IPS-NIHi7 (cell line): ENCODE measurements around the gene FOXI1.
A peak's percentile ranks its signal among the peaks of the same experiment; 100 is the strongest.
"Not testable (repeated sequence)": the region's sequence is repeated elsewhere in the genome, so short reads cannot be mapped to it uniquely, and the experiment has no call there.

Experiments
- DNase-seq: peaks from one replicate; pipeline ENCODE4 v3.0.0; 2012; ENCODE audit warnings: mixed read lengths; ENCODE audit errors: extremely low spot score

FOXI1 gene

DNA sequence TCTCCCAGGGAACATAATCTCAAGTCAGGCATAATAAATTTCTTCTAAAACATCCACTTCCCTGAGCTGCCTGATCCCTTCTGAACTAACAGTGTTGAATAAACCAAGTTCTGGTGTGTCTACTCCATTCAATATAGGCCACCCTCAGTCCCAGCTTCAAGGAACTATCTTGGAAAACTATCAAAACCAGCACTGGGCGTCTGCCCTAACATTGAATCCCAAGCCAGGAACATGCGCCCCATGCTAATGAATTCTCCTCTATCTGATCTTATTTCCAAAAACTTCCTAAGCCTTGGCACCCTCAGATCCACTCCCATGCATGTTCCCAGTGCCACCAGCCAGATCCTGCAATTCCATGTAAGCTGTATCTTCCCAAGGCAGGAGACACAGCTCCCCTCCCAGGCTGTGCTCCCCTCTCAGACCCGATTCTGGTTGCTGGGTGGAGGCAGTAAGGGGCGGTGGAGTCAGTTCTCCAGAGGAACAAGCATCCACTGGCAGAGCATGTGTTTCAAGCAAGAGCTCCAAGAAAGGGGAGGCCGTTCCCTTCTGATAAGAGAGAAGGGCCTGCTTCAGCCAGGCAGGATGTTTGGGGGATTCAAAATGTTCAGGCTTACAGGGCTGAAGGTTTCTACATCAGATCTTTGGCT lies 13.1 kb upstream of the FOXI1 start:
- DNase-seq = no peak

DNA sequence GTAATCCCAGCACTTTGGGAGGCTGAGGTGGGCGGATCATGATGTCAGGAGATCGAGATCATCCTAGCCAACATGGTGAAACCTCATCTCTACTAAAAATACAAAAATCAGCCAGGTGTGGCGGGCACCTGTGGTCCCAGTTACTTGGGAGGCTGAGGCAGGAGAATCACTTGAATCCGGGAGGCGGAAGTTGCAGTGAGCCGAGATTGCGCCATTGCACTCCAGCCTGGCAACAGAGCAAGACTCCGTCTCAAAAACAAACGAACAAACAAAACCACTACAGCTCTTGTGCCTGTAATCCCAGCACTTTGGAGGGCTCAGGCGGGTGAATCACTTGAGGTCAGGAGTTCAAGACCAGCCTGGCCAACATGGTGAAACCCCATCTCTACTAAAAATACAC lies 11.4 kb upstream of the FOXI1 start:
- DNase-seq = not testable (repeated sequence)

DNA sequence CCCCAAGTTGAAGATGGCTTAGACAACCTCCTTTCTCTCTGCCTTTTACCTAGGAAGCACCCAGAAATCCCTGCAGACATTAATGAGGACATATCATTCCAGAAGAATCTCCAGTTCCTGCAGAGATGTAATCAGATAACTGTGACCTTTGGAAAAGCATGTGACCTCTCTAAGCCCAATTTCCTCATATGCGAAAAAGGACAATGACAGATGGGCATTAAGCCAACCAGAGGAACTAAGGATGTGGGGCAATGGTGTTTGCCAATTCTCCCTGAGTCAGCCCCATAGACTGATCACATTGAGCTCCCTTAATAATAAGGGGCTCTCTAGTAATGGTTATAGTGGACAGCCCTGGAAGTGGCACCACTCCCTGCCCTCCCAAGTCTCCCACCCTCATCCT lies 10.1 kb upstream of the FOXI1 start:
- no peak for DNase-seq

DNA sequence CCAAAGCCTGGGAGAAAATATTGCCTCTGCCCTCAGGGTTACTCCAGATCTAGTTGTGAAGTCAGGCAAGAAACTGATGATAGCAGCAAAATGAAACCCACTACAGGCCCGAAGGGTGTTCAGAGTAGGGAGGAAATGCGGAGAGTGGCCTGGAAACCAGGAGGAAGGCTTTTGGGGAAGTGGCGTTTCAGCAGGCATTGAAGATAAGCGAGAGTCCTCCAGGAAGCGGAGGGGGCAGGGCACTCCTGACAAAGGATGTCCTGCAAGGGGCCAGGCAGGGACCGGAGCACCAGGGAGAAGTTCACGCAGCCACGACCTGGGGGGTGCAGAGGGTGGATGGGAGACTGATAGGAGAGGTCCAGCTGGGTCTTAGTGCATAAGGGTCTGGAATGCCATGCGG lies 7.8 kb upstream of the FOXI1 start:
- DNase-seq = no peak

DNA sequence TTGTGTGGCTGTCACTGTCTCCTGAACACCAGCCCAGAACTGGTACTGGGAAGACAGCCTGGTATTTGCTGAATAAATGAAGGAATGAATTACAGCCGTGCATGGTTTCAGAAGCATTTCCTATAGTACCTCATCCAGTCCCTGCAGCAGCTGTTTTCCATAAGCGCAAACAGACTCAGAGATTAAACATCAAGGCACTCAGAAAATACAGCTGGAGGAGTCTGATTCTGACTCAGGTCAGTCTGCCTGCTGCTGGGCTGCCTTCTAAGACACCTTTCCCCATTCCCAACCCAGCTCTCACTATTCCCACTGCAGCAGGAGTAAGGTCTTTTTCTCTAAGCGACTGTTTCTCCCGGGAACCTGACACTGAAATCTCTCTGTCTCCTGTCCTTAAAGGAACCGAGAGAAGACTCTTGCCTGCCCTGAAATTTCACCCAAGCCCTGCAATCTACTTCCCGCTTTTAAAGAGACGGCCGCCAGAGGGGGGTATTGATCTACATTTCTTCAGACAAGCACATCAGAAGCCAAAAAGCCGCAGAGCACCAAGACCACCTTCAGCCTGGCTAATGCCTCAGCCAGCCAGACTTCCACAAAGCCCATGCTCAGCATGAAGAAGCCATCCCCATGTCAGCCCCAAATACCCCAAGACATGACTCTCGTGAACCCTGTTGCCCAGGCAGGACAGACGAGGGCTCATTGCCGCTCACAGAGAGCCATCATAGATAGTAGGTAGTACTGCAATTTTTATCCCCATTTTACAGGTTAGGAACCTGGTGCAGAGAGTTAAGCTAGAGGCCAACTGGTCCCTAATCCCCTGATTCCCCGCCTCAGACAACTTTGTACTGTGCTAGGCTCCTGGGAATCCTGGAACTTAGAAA lies 5.4 kb upstream of the FOXI1 start:
- peak; percentile 83 for DNase-seq

DNA sequence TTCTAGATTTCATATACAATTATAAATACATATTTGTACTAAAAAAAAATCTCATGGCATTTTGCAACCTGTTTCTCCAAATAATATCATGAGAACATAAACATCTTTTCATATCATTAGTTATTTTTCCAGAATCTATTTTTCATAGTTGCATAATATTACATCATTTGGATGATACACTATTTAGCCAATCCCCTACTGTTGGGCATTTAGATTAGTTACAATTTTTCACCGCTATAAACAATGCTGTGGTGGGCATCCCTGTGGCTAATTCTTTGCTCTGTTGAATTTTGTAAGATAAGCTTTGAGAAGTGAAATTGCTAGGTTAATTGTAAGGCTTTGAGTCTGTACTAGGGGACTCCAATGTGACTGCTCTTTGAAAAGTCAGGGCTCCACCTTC lies 2.2 kb upstream of the FOXI1 start:
- no peak for DNase-seq

DNA sequence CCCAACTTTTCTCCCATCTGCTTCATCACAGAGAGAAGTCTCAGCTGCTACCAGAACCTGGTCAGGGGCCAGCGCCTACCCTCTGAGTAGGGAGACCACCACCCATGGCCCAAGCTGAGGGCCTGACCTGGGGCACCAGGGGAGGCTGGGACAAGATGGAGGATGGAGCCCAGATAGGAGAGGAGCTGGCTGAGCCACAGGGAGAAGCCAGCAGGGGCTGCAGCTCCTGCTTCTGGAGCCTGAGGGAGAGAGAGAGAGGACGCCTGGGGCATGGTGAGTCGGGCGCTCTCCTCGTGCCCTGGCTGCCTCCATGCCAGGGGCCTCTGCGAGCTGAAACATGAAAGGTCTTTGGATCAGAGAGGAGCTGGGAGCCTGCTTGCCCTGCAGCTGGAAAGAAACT lies 1.4 kb upstream of the FOXI1 start:
- no peak for DNase-seq

DNA sequence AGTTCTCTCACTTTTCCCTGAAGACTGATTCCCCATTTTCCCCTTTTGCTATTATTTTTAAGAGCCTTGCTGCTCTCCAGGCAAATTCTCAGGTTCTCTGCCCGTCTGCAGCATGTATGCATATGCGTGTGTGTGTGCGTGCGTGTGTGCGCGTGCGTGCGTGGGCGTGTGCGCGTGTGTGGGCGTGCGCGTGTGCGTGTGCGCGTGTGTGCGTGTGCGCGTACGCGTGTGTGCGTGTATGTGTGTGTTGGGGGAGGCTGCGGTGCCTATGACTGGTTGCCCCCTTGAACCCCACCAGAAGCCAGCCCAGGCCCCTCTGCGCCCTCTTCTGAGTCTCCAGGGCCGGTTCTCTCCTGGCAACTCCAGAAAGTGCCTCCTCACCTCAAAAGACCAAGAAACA lies 987 bp upstream of the FOXI1 start:
- no peak for DNase-seq

DNA sequence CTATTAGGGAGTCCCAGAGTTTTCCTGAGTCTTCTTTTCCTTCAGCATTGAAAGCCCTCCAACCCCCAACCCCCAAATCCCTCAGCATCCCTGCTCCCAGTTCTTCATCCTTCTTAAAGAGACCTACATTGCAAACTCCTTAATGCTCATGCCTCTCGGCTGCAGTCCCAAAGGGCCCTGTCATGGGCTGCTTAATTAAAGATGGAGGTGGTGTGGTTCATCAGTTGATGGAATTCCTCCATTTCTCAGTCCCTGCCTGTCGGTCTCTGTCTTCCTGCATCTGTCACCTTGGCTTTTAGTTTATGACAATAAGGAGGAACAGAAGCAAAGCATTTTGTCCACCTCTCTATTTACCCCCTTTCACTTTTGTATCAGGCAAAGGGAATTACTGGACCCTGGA lies 2.0 kb downstream of the FOXI1 start:
- DNase-seq = no peak

DNA sequence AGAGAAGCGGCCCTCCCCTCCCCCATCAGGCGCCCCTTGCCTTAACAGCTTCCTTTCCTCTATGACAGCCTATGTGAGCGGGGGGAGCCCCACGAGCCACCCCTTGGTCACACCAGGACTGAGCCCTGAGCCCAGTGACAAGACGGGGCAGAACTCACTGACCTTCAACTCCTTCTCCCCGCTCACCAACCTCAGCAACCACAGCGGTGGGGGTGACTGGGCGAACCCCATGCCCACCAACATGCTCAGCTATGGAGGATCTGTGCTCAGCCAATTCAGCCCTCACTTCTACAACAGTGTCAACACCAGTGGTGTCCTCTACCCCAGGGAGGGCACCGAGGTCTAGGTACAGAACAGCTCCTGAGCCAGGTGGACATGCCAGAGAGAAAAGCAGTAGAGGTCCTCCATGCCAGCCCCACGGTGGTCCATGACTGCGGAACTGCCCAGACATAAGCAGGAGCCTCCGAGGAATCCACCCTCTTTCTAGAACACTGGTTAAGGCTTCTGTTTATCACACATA lies 2.6 kb downstream of the FOXI1 start:
- no peak for DNase-seq

DNA sequence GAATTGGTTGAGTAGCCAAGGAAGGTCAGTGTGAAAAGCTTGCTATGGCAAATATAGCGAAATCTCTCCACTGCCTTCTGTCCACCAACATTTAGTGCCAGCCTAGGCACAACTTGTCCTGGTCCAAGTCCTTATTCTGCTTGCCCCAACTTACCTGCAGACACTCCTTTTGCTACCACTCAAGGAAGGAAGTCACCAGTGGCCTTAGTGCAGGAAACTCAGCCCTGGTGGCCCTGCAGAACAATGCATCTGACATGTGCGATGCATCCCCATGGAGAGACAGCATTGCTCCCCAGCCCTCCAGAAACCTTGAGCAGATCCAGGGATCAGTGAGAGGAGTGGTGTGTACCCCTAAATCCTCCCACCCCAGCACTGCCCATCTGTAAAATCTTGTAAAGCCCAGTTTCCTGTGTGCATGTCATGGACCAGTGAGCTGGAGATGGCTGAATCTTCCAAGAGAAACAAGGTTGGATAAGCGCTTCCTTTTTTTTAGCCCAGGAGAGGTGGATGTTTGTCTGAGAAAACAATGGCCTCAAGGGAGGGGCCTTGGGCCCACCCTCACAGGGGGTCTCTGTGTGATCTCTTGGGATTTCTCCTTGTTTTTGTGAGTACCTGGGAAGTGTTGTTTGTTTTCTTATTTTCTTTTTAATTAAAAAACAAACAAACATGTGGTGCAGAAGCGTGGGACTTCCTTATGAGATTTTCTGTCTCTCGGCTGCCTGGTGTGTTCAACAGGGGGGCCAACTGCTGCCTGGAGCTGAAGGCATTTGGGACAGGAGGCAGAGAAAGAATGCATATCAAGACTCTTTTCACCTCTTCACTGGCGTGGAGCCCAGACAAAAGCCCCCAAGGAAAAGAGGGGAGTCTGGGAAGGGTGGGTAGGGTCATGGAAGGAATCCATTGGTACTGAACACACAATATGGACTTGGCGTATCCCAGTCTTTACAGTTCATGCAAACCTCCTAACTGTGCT lies 3.6 kb downstream of the FOXI1 start:
- DNase-seq = no peak

DNA sequence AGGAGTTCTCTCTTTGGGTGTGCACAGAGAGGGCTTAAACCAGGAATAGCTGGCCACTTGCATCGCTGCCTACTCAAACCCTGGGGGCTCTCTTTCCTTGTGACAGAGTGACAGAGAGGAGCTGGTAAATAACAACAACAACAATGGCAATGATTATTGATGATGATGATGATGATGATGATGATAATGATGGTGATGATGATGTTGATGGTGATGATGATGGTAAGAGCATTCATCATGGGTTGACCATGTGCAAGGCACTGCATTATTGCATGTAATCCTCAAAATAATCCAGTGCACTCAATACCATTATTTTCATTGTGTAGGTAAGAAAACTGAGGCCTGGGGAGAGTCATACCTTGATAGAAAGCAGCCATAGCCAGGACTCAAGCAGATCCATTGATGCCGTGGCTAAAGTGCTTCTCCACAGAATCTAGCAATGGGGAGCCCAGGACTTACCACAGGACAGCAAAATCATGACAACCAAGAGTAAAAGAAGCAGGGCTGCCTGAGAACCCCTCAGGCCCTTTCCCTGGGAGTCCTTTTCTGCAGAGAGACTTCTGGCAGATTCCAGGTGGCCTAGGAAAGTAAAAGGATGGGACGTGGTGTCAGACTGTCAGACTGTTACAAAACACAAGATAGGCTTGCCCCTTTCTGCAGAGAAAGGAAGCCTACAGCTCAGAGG lies 4.8 kb downstream of the FOXI1 start:
- no peak for DNase-seq

DNA sequence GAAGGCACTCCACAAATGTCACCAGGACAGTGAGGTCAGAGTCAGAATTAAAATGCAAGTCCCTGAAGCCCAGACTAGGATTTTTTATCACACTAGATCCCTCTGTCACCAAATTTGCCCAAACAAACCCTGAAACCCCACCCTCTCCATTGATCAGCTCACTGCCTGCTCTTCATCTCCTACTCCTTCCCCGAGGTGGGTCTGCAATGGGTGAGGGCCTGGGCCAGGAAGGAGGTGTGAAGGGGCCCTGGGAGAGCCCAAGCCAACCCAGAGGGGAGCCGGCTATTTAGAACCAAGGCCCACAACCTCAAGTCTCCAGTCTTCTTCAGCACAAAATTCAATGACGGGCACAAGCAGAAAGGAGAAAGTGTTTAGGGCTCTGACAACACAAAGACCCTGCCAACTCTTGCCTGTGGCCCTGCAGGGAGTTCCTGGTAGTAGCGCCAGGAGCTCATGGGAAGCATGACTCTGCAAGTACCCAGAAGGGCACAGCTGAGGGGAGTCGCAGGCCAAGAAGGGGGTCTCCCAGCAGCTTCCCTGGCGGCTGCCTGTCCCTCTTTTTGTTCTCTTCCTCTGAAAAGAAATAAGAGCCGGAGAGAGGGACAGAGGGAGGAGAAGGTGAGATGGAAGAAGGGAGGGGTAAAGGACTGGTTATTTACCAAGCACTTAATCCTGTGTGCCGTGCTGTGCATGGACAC lies 5.5 kb downstream of the FOXI1 start:
- no peak for DNase-seq

DNA sequence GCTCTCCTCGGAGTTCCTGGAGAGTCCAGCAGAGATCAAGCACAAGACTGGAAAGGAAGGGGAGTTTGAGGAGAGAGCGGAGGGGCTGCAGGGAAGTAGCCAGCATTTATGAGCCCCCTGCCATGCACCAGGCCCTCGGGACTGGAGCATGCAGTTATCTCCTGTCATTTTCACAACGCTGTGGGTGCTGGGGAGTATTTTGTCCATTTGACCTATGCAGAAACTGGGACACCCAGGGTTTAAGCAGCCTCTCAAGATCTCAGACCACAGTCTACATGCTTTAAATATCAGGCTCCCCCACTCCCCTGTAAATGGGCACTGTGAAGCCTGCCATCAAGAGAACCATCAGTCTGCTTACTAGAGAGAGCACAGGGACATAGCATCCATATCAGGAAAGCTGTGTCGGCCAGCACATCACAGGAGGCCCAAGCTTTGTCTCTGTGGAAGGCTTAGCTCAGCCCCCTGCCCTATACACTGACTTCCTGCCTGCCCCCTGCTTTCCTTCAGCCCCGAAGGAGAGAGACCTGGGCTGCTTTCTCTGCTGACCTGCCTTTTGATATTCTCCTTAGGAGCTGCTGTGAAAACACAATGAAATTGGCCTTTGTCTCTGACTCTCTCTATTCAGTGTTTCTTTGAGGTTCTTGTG lies 7.3 kb downstream of the FOXI1 start:
- peak; percentile 63 for DNase-seq

DNA sequence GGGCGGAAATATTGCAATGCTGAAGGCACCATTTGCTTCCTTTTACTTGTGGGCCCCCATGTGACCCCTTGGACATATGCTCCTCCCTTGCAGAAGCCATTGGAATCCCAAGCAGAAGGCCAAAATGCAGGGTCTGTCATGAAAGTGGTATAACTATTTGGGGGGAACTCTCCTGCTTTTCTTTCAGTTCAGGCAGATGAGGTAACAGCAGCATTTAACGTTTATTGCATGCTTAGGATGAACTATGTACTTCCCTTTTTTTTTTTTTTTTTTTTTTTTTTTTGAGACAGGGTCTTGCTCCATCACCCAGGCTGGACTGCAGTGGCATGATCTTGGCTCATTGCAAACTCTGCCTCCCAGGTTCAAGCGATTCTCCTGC lies 7.8 kb downstream of the FOXI1 start:
- DNase-seq = no peak

DNA sequence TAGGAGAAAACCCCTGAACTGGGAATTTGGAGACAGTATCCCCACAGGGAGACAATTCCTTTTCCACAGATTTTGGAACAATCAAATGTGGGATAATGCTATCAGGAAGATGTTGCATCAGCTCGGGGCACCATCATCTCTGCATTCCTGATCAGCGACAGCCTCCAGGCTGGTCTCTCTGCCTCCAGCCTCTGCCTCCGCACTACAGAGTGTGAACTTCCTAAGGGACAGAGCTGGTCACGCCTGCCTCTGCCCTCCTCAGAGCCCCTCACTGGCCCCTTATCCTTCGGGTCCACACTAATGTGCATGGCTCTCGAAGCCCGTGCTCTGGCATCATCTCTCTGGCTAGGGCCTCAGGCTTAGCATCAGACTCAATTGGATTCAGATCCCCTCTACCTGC lies 8.6 kb downstream of the FOXI1 start:
- DNase-seq = no peak

DNA sequence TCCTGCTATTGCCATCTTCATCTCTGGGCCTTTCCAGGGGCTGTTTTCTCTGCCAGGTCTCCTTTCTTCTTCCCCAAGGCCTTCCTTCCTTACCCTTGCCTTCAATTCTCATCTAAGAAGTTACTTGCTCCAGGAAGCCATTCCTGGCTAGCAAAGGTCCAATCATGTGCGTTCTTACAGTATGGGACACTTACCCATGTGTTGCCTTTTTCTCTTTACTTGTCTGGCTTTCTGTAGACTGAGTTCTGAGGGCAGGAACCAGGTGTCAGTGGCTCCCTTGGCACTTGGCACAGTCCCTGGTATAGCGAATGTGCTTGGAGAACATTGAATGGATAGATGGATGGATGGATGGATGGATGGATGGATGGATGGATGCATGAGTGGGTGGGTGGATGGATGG lies 10.2 kb downstream of the FOXI1 start:
- DNase-seq = no peak

DNA sequence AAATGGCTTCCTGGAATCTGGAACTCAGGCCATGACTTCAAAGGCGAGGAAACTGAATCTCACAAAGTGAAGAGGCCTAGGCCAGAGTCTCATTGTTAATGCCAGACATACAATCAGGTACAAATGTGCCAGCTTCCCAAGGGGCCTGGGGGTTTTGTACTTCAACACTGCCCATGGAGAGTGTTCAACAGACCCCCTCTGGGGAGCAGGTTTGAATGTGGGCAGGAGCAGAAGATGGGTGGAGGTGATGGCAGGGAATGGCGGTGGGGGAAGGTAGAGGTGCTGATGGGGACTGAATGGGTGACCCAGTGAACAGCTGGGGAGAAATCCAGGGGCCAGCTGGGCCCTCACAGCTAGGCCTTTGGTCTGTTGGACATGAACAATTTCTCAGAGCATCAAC lies 12.0 kb downstream of the FOXI1 start:
- DNase-seq = no peak

DNA sequence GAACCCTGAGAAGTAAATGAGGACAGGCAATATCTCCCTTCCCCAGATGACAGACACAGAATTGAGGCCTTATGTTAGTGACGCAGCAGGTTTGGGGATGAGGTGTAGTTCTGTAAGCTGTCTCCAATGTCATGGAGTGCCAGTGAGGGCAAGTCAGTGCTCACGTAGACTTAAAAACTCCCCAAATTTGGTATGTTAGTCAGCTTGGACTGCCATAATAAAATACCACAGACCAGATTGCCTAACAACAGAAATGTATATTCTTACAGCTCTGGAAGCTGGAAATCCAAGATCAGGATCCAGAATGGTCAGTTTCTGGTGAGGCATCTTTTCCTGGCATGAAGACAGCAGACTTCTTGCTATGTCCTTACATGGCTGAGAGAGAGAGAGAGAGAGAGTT lies 14.9 kb downstream of the FOXI1 start:
- DNase-seq = no peak

DNA sequence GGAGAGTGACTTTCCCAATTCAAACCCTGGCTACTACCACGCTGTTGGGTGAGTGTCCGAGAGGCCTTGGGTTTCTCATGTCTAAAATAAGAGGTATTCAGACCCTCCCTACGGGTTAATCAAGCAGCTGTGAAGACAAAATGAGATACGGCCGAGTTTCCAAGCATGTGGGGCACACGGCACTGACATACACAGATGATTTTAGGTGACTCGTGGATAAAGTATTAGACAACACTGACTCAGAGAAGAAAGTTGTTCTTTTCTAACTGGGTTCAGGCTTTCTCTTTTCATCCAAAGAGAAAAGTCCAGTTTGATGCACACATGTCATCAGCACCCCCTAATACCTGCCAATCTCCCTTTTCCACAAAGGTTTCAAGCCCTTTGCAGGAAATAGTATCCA lies 15.6 kb downstream of the FOXI1 start:
- no peak for DNase-seq
